ENCODE results near the gene SLC22A12.

SLC22A12 gene

DNA sequence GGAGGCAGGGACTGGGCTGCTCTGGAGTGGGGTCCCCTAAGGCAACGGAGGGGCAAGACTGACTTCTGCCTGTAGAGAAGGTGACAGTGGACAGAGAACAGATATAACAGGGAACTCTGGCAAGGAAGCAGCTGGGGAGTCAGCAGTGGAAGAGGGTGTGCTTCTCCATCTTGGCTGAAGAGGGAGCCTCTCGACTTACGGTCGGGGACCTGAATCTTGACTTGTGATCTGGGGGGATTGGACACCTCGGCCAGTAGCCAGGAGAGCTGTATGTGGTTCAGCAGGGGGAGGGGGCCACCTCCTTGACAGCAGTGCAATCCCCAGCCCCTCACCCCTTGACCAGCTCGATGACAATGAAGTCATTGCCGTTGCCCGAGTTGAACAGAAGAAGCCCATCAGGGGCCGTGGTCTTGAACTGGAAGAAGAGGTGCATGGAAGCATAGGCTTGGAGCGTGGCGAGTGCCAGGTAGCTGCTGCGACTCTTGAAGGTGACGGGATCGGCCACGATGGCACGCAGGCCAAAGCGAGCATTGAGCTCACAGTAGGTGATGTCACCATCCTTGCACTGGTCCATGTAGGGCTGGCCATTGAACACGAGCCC, 60.0 kb downstream of the SLC22A12 start:
- DNase-seq (ENCODE audit: low read depth) = no peak

Data from CMK (cell line).